NT2/D1 (cell line): ENCODE results near the gene PANK4.

ENCODE experiments used
- DNase-seq: peaks from one replicate; pipeline ENCODE4 v3.0.0-alpha.2; 2011; ENCODE audit warnings: low read depth, low spot score
- H3K27me3 ChIP-seq: 2 replicates; pipeline ENCODE4 v1.6.0; 2011; ENCODE audit warnings: mild to moderate bottlenecking; ENCODE audit not compliant: insufficient read length, insufficient read depth
- H3K36me3 ChIP-seq: 2 replicates; pipeline ENCODE4 v1.6.1; 2011; ENCODE audit warnings: mild to moderate bottlenecking, low read length, mixed read lengths; ENCODE audit not compliant: insufficient read depth, insufficient read length
- H3K4me1 ChIP-seq: 2 replicates; pipeline ENCODE4 v1.5.1; 2011; ENCODE audit not compliant: insufficient read depth, insufficient read length
- H3K4me3 ChIP-seq: 2 replicates; pipeline ENCODE4 v1.5.1; 2011; ENCODE audit warnings: low read depth; ENCODE audit not compliant: insufficient read length
- H3K9ac ChIP-seq: 2 replicates; pipeline ENCODE4 v1.6.0; 2011; ENCODE audit warnings: low read depth; ENCODE audit not compliant: insufficient read length
- H3K9me3 ChIP-seq: 2 replicates; pipeline ENCODE4 v1.5.1; 2011; ENCODE audit warnings: mild to moderate bottlenecking, low read length; ENCODE audit not compliant: insufficient read depth
- SUZ12 ChIP-seq: IDR thresholded peaks from 2 replicates; pipeline ENCODE4 v1.6.1; 2011; ENCODE audit not compliant: insufficient read length, insufficient read depth; ENCODE audit errors: extremely low read depth
- YY1 ChIP-seq: IDR thresholded peaks from 2 replicates; pipeline ENCODE4 v1.6.1; 2011; ENCODE audit not compliant: insufficient read length, insufficient read depth
- ZNF274 ChIP-seq: IDR thresholded peaks from 2 replicates; pipeline ENCODE4 v1.6.1; 2011; ENCODE audit warnings: mild to moderate bottlenecking, low read depth, low read length

PANK4 gene

DNA sequence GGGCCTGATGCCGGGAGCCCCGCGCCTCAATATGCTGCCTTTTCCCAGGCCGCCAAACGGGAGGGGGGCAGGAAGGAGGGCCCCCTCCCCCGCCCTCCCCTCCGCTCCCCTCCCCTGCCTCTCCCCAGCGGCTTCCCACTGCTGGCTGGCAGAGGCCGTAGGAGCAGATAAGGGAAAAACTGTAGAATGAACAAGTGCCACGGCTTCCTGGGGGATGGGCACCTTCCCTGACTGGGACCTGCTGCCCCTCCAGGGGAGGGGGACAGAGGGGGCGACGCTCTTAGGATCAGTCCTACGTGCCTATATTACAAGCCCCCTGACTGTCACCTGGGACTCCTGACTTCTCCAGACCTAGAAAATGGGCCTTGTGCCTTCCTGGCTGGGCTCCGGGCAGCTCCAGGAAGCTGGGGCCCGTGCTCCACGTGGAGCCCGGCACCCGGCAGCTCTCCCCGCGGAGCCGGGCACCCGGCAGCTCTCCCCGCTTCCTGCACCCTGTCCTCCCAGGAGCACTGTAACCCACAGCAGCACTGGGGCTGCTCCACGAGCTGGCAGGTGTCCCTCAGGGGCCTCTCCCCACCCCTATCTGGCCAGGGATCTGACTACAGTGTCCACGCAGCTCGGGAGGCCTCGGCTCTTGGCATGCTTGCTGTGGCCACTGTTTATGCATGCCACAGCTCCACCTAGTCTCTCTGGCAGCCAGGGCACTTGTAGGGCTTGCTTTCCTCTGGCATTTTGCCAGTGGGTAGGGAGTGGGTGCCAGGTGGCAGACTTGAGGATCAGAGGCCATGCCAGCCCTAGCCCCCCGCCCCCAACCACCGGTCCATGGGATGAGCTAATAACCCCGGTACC, 4.3 kb upstream of the PANK4 start:
- no peak for DNase-seq
- Histone ChIP-seq H3K9ac (no peak overlapping the region), H3K4me3 (no peak overlapping the region), H3K9me3 (no peaks in the 10 kb centered on the region), H3K4me1 (peaks cover 18% of the 10 kb centered on the region), H3K27me3 (peaks cover 75% of the 10 kb centered on the region), H3K36me3 (no peaks in the 10 kb centered on the region)
- TF ChIP-seq SUZ12 (no peak), YY1 (no peak), ZNF274 (no peak)

DNA sequence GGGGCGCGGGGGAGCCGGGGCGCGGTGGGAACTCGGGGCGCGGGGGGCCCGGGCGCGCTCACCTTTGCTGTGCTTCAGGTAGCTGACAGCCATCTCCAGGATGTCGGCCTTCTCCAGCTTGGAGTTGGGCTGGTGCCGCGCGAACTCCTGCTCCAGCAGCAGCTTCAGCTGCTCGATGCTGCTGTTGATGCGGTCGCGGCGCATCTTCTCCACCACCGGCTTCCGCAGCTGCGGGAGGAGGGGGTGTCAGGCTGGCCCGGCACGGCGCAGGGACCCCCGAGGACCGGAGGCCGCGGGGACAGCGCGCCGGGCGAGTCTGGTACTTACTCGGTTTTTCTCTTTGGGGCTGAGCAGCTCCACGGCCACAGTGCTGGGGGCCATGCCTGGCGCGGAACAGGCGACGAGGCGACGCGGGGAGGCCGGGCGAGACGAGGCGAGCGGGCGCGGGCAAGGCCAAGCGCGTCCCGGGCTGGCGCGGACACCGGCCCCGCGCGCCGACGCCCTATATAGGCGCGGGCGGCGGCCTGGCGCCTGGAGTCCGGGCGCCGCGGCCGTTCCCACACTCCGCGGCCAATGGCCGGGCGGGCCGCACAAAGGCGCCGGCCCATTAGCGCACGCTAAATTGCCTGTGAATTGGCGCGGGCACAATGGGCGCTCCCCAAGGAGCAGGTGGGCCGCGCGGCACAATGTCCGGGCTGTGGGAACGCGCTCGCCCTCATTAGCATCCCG, 3.6 kb upstream of the PANK4 start, which contains the start of gene HES5:
Gene HES5, minus strand, starts transcription at position 480 of the 729 bp plus-strand sequence. Its CDS starts 99 bp downstream, at position 381.
- H3K4me3 ChIP-seq, result peak within 1 kb of the TSS; percentile 26

DNA sequence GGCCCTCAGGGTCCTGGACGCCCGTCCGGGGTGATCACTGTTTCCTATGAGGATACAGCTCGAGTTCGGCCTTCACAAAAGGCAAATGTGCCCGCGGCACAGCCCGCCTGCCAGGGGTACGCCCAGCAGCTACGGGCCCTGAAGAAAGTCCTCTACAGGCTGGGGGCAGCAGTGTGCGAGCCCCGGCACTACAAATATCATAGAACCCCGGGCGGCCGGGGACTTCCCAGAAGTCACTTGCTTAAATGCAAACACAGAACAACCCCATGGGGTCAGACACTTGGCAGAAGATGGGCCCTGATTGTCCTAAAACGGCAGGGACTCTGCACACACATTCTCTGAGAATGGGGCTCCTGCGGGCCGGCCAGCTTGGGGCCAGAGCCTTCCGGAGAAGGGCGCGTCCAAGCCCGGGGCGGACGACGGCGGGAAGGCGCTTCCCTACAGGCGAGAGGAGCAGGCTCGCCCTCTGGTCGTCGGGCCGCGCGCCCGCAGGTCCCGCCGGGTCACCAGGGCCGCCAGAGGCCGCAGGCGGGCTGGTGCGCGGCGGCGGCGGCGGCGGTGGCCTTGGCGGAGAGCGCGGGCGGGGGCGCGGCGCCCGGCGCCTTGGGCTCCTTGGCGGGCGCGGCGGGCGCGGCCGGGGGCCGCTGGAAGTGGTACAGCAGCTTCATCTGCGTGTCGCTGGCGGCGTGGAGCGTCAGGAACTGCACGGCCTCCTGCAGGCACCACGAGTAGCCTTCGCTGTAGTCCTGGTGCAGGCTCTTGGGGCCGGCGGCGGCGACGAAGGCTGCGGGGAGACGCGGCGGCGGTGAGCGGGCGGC, 2.8 kb upstream of the PANK4 start:
- DNase-seq, result no peak
- TF ChIP-seq ZNF274 (no peak), YY1 (no peak), SUZ12 (no peak)
- Histone ChIP-seq H3K9ac (no peak overlapping the region), H3K4me1 (peaks cover 21% of the 10 kb centered on the region), H3K27me3 (peaks cover 69% of the 10 kb centered on the region), H3K36me3 (peaks cover 5% of the 10 kb centered on the region), H3K9me3 (no peaks in the 10 kb centered on the region), H3K4me3 (no peak overlapping the region)

More for the DNA sequence above, 3.6 kb upstream of the PANK4 start, which contains the start of gene HES5:
- Histone ChIP-seq H3K27me3 (peaks cover 75% of the 10 kb centered on the region), H3K36me3 (peaks cover 4% of the 10 kb centered on the region), H3K4me1 (peaks cover 21% of the 10 kb centered on the region), H3K9ac (peak within 1 kb of the TSS; percentile 42), H3K9me3 (no peaks in the 10 kb centered on the region)
- DNase-seq, result no peak
- TF ChIP-seq ZNF274 (no peak), SUZ12 (peak; percentile 12), YY1 (no peak)

DNA sequence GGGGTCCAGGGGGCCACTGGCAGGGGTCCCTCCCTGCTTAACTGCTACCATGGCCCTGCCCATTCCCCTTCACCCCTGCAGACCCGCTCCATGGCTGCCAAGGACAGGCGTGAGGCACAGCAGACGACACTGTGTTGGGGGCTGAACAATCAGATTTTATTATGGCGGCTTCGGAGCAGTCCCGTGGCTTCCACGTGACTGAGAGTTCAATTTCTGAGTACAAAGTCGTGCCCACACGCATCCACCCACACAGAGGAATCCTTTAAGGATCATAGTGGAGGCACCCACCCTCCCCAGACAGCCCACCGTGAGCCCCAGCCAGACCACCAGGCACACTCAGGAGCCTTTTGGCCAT, 2.2 kb upstream of the PANK4 start:
- no peak overlapping the region for H3K4me3 ChIP-seq
- H3K27me3 ChIP-seq, result peaks cover 64% of the 10 kb centered on the region
- peaks cover 19% of the 10 kb centered on the region for H3K4me1 ChIP-seq
- no peaks in the 10 kb centered on the region for H3K9me3 ChIP-seq
- peaks cover 9% of the 10 kb centered on the region for H3K36me3 ChIP-seq
- H3K9ac ChIP-seq, result no peak overlapping the region
- no peak for DNase-seq
- TF ChIP-seq YY1 (no peak), ZNF274 (no peak), SUZ12 (no peak)

DNA sequence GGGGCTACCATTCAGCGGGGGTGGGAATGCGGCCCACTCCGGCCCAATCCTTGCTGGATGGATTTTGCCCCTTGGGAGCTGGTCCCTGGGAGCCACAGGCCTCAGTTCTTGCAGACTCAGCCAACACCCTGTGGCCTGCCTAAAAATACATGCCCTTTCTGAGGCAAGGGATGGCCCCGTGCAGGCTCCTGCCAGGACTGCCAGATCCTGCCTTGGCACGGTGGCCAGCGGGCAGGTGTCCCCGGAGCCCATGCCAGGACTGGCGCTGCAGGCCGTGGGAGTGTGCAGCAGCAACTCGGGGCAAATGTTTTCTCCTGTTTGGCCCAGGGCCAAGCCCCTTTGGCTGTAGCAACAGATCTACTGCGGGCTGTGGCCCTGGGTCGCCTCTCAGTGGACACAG, 1.6 kb upstream of the PANK4 start:
- H3K9ac ChIP-seq, result no peak overlapping the region
- no peak for DNase-seq
- H3K4me3 ChIP-seq, result no peak overlapping the region
- H3K27me3 ChIP-seq, result peaks cover 59% of the 10 kb centered on the region
- peaks cover 11% of the 10 kb centered on the region for H3K36me3 ChIP-seq
- H3K4me1 ChIP-seq, result peaks cover 19% of the 10 kb centered on the region
- no peaks in the 10 kb centered on the region for H3K9me3 ChIP-seq
- TF ChIP-seq YY1 (no peak), SUZ12 (no peak), ZNF274 (no peak)

DNA sequence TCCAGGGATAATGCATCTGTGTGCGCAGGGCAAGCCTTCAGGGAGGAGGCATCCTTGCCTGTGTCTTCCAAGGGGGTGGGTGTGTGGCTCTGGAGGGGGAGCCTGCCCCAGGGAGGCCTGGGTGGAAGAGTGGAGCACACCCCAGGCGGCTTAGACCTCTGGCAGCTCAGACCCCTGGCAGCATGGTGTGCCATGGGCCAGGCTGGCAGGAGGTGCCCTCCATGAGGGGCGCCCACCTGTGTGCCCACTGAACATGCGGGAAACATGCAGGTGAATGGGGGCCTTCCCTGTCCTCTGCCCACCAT, 1.1 kb upstream of the PANK4 start:
- H3K4me3 ChIP-seq, result no peak overlapping the region
- H3K9me3 ChIP-seq, result no peaks in the 10 kb centered on the region
- no peak overlapping the region for H3K9ac ChIP-seq
- peaks cover 19% of the 10 kb centered on the region for H3K4me1 ChIP-seq
- peaks cover 13% of the 10 kb centered on the region for H3K36me3 ChIP-seq
- no peak for TF ChIP-seq ZNF274
- no peak for TF ChIP-seq SUZ12
- no peak for TF ChIP-seq YY1
- peaks cover 54% of the 10 kb centered on the region for H3K27me3 ChIP-seq
- no peak for DNase-seq
